Stimulated activated CD8-positive, alpha-beta memory T cell treated with anti-CD3 and anti-CD28 coated beads, Interleukin-7, amount 100 ng/mL, for 24 hours (primary cell): Measurements from ENCODE around the gene ASCC1.
A peak's percentile ranks its signal among the peaks of the same experiment; 100 is the strongest.

Experiments used
- DNase-seq: peaks from one replicate; pipeline ENCODE4 v3.0.0-alpha.2; 2020; ENCODE audit warnings: low read depth

ASCC1 gene

GRCh38 chr10:72081772-72082590 lies 134.1 kb downstream of the ASCC1 start:
- no peak for DNase-seq

DNA sequence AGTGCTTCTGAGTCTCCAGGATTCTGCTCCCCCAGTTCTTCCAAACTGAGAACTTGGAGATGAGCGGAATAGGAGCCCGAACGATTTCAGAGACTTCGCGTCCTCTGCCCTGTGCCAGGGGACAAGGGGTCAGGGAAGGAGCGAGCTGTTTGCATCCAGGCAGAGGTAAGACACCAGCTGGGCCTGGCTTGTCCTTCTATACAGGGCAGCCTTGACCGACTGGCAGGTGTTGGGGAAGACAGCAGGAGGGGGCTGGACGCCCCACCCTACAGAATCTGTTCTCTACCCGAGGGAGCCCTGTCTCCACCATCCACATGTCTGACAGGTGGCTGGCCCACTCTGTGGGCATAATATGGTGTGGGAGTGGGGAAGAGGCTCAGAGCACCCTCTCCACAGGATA lies 134.9 kb downstream of the ASCC1 start:
- no peak for DNase-seq

DNA sequence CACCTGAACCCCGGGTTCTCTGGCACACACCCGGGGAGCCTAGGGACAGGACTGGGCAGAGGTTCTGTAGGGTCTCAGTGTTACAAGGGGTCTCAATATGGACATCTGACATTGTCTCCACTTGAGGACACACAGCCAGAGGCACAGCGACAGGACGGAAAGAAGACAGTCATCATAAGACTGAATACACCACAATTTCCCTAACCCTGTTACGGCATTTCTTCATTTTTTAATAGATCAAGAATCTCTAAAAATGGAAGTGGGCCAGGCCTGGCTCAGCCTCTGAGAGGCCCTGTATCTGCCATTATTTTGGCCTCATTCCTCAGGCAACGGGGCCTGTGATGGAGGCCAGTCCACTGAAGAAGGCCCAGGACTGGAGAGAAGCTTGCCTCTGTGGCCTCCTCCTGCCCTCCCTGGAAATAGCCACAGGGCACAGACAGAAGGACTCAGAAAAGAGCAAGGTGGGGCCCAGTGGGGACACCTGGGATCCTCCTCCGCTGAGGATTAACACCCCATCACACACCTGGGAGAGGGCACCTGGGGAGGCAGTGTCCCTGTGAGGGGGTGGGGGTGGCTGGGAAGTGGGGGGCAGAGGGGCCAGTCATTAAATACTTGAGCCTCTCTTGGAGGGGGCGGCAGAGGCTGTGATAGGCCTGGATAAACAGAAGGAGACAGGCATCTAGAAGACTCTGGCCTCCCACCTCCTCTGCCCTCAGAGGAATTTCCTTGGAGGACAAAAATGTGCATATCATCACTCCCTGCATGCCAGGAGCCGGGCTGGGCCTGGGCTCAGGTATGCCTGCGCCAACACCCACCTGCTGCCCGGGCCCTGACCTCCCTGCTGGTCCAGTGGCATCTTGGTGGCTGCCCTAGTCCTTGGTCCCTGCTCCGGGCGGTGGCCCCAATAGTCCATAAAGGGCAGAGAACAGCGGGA lies 135.8 kb downstream of the ASCC1 start:
- DNase-seq, result no peak

DNA sequence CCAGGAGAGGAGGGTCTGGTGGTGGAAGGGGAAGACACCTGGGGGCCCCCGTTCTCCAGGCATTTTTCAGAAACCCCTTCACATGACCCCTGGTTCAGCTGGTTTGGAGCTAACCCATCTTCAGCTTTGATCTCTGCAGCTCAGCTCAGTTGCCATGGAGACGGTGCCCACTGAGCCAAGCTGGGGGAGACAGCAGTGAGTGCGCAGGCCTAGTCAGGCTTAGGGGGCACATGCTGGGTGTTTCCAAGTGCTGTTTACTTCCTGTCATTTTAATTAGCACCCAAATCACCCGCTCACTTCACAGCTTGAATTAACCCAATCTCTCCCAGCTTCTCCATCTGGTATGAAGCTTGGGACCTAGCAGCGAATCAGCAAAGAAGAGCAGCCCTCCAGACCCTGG lies 136.7 kb downstream of the ASCC1 start:
- DNase-seq, result peak; percentile 35

DNA sequence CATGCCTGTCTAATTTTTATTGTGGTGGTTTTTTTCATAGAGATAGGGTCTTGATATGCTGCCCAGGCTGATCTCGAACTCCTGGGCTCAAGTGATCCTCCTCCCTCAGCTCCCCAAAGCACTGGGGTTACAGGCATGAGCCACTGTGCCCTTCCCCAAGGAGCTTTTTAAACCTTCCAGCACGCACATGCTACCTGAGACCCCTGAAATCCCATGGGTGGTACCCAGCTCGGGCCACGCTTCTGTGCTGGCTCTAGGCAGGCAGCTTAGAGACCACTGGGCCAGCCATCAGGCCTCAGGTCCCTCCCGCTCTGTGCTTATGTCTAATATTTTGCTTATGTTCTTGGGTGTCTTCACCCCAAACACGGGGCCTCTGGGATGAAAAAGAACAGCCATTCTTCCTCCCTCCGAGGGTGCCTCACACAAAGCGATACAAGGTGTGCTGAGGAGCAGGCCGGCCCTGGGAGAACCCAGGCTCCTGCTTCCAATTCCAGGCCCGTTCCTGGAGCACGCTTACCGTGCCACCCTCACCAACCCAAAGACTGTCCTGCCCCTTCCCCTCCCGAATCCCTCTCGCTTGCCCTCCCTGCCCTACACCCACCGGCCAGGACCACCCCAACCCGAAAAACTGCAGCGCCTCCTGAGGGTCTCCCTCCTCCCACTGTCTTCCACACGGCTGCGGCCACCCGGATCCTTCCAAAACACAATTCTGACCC lies 138.6 kb downstream of the ASCC1 start:
- no peak for DNase-seq

DNA sequence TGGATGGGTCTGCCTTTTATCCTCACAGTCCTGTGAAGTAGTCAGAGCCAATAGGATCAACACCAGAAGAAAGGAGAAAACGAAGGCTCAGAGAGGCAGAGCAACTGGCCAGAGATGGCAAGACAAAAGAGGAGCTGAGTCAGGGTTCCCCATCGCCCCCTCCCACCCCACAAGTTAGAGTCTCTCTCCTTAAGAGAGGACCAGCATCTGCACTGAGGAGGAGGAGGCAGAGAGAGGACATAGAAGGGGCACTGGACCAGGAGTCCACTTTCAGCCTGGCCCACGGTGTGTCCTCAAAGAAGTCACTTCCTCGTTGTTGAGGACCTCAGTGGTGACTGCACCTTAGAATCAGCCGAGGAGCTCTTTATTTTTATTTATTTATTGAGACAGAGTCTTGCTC lies 139.3 kb downstream of the ASCC1 start:
- DNase-seq, result no peak

DNA sequence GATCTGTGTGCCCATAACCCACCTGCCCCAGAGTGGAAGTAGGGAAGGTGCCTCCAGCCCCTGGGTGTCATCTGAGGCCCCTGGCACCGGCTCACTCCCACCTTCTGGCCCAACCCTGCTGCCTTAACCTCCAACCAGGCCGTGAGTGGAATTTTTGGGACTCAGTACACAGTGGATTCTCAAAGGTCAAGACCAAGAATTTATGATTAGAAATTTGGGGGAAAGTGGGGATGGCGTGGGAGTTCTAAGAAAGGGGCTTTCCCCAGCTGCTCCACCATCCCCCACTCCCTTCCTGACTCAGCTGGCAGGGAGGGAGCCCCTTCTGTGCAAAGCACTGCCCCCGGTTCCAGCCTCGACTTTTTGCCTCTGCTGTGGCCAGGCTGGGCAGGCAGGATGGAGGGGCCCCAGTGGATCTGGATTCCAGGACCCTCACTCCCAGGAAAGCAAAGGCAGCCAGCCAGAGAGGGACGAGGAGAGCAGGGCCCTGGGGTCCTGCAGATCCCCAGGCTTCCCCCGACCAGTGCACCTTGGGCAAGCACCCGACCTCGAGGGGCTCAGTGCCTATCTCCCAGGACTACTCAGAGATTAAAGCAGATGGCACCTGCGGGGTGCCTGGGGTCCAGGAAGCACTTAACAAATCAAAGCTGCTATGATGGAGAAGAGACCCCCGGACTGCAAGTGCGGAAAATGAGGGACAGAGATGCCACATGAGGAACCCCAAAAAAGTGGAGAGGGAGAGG lies 140.5 kb downstream of the ASCC1 start:
- no peak for DNase-seq

DNA sequence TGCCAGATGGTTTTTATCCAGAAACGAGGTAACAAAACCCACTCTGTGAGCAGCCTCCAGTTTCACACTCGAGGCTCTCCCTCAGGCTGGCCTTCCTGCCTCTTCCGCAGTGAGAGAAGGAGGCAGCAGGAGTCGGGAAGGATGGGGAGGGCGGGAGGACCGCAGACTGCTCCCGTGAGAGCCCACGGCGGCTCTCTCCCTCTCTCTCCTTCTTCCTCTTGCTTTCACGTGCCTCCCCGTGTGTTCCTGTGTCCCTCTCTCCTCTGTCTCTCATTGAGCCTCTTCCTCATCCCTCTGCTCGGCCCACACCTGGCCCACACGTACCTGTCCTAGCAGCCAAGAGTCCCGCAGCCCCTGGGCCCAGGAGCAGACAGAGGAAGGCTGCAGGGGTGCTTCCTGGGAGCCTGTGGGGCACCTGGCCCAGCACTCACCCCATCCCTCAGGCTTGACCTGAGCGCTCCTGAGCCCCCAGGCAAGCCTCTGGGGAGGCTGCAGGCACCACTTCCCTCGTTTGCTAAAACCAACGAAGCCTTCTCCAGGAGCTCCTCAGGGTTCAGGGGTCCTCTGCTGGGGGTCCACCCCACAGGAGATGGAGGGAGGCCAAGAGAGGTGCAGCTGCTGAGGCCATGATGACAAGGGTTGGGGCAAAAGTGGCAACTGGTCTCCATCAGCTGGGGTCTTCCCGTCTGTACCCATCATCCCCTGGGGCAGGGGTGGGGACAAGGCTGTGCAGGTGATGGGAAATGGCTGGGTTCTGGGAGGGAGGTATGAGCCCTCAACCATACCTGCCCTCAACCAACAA lies 141.3 kb downstream of the ASCC1 start:
- no peak for DNase-seq

DNA sequence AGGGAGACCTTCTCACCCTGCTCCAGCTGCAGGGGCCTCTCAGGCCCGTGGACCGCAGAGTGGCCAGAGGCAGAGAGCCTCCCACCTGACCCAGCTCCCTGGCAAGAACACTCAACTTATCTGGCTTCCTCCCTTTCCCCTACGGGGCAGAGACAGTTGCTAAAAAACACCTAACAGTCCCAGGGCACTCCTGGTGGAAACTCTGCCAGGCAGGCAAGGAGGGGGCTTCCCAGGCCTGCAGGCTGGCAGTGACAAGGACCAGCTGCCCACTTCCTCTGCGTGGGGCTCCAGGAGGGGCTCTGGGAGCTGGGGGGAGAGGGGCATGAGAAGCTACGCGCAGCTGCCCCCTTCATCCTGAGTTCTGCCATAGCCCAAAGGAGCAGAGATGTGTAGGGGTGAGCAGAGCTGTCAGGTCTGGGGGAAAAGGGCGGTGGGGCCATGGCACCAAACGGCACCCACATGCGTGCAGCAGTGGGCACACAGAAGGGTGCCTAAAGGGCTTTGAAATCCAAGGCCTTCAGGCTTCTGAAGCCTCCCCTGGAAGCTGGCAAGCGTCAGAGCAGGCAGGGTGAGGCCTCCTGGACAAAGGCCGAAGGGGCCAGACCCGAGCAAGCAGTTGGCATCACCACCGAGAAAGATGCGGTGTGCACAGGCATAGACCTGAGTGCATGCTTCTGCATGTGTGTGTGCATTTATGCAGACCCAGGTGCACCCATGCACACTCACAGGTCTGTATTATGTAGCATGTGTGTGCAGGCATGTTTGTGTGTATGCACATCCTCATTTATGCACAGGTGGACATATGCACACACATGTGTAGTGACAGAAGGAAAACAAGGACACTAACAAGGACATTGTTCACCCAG lies 142.1 kb downstream of the ASCC1 start:
- DNase-seq, result no peak

GRCh38 chr10:72072639-72073038 lies 143.4 kb downstream of the ASCC1 start:
- DNase-seq, result no peak

DNA sequence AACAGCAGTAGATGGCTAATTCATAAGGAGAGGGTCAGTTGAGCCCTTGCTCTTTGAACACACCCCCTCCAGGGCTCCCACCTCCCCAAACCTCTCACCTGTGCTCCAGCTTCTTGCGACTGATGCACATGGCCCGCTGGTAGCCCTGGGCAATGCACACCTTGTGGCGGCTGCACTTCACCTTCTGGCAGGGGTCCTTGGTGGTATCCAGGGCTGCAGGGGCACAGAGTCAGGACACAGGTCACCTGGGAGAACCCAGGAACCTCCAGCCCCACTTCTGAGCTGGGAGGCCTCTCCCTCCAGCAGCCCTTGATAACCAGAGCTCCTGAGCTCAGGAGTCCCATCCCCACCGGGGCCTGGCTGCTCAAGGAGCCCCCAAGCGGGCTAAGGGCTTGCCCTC lies 144.0 kb downstream of the ASCC1 start:
- no peak for DNase-seq

- DNase-seq, result no peak
Observed at GRCh38 chr10:72069751-72070526, 146.1 kb downstream of the ASCC1 start.

DNA sequence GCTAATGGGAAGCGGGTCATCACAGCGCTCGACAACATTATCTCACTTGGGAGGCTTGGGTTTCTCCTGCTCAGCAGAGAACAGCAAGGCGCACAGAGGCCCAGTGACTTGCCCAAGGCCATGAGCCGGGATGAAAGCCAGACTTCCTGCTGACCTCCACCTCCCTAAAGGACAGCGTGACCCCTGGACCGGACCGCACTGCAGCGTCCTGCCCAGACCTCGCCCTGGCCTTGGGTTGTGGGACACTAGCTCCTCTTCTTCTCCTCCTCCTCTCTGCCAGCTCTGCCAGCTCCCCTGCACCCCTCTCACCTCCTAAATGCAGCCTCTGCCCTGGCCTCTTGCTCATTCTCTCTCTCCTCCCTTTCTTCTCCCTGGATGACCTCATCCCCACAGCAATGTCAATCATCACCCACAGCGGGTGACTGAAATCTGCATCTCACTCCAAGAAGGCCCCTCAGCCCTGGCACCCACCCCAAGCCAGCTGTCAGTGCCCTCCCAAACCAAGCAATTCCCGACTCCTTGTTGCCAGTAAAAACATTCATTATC lies 147.1 kb downstream of the ASCC1 start:
- no peak for DNase-seq

DNA sequence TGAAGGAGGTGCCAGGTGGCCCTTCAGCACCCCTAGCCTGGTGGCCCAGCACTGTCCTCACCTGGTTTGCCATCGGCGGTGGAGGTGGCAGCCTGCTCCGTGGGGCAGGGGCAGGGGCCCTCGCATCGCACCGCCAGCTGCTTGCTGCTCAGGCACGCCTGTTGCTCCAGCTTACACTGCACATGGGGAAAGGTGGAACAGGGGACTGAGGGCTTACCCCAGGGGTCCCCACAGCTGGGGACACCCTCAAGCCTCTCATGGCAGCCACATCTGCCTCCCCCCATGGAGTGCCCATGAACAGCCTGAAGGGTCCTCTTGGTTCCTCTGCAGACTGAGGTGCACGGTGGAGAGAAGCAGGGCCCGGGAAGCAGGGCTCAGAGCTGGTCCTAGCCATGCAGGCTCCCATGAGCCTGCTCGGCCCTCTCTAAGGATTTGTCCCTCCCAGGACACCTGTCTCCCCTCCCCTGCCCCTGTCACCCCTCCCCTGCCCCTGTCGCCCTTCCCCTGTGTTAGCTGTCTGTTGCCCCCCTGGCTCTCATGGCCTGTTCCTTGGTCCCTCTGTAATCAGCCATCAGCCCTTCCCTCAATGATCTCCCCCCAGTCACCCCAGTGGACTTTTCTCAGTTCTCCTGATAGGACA lies 147.8 kb downstream of the ASCC1 start:
- DNase-seq, result no peak

DNA sequence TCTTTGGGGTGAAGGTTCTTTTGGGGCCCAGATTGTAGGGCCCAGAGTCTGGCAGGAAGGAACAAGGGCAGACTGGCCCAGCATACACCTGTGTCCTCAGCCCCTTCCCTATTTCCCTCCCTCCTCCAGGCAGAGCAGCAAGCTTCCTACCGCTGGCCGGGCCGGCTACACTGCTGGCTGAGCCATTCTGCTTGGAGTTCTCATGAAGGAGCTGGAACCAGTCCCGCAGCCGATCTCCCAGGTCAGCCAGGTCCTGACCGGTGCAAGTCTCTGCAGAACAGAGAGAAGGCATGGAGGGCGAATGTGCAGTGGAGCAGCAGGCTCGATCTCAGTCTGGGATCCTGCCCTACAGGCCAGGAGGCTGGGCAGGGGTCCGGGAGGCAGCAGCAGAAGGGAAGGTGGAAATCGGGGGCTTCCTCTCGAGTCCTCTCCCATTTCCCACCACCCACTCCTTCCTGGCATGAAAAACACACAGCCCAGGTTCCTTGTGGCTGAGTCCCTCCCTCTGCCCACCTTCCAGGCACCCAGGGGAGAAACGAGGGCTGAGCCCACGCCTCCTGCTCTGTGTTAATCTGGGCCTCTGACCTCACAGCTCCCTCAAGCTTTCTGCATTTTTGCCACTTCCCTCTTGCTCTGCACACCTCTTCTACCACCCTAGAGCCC lies 148.5 kb downstream of the ASCC1 start:
- no peak for DNase-seq

DNA sequence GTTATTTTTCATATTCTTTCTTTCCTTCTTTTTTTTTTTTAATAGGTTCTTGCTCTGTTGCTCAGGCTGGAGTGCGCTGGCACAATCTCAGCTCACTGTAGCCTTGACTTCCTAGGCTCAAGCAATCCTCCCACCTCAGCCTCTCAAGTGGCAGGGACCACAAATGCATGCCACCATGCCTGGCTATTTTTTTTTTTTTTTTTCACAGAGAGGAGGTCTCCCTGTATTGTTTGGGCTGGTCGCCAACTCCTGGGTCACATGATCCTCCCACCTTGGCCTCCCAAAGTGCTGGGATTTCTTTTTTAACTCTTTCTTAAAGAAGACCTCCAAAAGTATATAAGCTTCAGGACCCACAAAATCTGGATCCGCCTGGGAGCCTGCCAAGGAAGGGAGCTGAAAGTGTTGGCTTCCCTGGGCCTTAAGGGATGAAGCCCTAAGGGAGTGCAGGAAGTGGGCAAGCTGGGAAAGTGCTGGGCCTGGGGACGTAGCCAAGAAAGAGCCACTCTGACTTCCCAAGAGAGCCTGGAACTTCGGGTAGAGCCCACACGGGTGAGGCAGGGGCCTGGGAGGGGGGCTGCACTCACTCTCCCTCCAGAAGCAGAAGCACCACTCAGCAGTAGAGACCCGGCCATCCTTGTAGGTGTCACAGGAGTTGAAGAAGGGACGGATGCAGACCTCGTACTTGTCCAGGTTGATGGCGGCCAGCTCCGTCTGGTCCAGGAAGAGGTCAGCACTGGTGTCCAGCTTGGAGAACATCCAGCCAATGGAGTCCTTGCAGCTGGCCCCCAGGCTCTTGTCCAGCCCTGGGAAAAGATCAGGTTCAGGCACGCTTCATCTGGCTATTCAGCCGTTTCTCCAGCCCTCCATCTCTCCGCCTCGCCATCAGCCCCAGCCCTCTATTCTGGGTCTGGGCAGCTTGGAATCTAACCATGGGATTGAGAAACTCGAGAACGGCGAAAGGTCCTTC lies 149.5 kb downstream of the ASCC1 start:
- no peak for DNase-seq
